ENCODE measurements around the gene BTLA.

GRCh38 chr3:112415390-112415789 is 83.9 kb downstream of the BTLA start:
- TF ChIP-seq CTCF (IDR thresholded peaks at IDR 0.05), result no peak
- TF ChIP-seq POLR2A (IDR thresholded peaks at IDR 0.05), result no peak
